Activated CD4-positive, alpha-beta T cell treated with anti-CD3 and anti-CD28 coated beads, Interleukin-2, amount 50 U/mL, for 24 hours (primary cell): ENCODE results near the gene POPDC3.
"Not testable (repeated sequence)": the region's sequence is repeated elsewhere in the genome, so short reads cannot be mapped to it uniquely, and the experiment has no call there.

Experiments
- DNase-seq, 2 donors: peaks; one replicate each; pipeline ENCODE4 v3.0.0-alpha.2; 2020; ENCODE audit warnings: low read depth in 1 of 2, low spot score in 1 of 2

The POPDC3 gene, protein sequence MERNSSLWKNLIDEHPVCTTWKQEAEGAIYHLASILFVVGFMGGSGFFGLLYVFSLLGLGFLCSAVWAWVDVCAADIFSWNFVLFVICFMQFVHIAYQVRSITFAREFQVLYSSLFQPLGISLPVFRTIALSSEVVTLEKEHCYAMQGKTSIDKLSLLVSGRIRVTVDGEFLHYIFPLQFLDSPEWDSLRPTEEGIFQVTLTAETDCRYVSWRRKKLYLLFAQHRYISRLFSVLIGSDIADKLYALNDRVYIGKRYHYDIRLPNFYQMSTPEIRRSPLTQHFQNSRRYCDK

DNA sequence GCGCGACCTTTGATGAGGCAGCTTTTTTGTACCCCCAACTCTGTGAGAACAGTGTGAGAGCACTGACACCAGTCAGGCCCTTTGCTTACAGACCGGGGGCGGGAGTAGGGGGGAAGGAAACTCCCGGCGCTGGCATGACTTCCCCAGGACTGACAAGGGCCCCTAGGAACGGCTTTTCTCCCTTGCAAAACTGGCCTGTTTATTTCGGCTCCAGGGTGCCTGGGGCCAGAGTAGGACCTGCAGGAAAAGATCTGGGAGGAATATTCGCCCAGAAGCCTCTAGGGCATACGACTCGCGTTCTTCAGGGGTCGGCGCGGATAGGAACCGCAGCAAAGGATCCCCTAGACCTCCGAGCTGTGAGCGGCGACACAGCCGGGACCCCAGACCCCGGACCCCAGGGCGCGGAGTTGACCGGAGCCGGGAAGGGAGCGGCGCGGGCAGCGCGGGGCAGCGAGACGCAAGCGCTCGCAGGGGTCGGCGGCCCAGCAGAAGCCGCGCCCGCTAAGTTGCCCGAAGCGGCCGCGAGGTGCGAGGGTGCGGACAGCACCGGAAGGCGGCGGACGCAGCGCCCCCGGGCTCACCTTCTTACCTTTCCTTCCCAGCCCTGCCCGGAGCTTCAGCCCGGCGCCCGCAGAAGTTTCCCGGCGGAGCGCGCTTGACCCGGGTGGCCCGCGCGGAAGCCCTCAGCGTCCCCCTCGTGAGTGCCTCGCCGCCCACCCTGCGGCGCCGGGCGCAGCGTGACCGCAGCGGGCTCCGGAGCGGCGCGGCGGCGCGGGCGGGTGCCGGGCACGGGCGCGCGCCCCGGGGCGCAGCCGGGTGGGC is at the start of gene POPDC3:
TSS of gene POPDC3 (minus strand) at position 771 of the 822 bp plus-strand sequence. CDS start 18,105 bp downstream, outside the sequence.
- DNase-seq, result no peak

DNA sequence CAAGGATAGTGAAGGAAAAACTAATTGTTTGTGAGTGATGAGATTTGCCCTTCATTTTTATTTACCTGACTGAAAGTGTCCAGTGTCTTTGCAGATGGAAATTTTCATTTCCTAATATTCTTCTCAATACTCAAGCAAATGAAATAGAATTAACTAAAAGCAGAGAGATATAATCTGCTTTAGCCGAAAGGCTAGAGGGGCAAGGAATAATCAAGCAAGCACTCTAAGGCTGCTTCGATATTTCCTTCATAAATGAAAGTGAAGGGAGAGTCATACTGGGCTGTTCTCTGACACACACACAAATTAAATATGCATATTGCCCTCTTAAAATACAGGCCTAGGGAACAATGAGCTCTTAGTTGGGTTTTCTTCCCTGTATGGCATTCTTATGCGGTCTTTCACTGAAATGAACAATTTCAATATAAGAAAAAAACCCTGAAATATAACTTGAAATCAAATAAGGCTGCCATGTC is 47.5 kb upstream of the POPDC3 start:
- DNase-seq, result no peak

DNA sequence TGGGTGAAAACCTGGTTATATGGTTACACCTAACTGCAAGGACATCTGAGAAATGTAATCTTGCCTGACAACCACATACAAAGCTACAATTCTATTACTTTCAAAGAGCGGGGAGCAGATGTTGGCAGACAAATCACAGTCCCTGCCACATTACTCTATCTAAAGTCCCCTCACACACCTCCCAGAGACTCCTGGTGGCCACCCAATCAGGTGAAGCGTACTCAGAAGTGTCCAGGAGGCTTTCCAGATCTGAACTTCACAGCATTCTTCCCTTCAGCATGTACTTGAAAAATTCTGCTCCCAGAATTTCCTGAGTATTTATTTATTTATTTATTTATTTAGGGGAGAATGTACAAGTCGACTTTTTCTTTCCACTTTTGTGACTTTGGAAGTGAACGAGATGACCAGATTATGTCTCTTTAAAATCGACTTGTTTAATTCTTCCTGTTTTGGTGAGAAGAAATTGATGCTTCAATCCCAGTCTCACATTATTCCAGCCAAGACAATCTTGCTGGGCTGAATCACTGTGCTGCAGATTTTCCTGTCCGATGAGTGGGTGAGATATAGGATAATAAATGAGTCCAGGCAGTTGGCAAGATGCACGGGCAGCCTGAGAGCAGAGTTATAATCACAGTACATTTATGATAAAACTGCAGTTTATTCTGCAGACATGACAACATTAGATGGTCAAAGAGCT is 46.9 kb upstream of the POPDC3 start:
- no peak for DNase-seq

DNA sequence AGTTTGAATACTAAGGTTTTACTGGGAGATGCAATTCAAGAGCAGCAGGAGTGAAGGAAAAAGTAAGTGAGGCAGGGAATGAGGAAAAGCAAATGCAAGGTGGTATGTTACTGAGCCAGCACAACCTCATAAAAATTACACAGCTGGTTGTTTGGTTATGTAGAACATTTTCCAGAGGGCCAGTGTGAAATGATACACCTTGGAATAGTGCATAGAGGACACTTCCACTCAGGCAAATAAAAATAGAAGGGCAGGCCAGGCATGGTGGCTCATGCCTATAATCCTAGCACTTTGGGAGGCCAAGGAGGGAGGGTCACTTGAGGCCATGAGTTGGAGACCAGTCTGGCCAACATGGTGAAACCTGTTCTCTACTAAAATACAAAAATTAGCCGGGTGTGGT is 43.4 kb upstream of the POPDC3 start:
- DNase-seq, result no peak

DNA sequence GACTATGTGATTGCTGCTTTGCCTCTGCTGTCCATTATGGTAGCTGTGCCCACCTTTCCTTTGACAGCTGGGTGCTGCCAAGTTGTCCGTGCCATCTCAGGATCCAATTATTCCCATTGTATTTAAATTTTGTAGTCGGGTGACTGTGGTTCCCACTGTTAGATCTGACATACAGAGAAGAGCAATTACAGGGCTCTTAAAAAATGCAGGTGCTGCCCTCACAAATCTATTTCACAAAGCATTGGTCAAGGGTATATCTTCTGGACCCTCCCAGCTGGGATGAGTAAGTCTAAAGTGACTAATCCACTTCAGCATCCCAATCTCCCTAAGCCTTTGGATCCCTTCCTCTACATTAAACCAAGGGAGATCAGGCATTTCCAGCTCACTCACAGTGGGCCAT is 41.4 kb upstream of the POPDC3 start:
- DNase-seq, result not testable (repeated sequence)

DNA sequence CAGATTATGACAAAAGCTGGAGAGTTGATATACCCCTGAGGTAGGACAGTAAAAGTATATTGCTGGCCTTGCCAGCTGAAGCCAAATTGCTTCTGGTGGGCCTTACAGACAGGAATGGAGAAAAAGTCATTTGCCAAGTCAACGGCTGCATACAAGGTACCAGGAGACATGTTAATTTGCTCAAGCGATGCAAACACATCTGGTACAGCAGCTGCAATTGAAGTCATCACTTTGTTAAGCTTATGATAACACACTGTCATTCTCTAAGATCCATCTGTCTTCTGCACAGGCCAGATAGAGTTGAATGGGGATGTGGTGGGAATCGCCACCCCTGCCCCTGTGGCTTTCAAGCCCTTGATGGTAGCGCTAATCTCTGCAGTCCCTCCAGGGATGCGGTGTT is 40.4 kb upstream of the POPDC3 start:
- no peak for DNase-seq

DNA sequence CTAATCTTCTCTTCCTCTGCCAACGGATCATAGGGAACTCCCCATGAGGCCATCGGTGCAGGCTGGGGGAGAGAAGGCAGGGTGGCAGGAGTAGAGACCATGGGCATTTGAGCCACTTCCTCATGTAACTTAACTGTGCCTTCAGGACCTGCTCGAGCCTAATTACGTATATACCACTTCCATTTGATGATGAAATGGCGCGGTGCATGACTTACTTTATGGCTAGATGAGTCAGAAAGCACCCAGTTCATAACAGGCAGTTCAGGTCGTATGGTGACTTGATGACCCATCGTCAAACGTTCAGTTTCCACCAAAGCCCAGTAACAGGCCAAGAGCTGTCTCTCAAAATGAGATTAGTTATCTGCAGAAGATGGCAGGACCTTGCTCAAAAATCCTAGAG is 39.4 kb upstream of the POPDC3 start:
- not testable (repeated sequence) for DNase-seq

DNA sequence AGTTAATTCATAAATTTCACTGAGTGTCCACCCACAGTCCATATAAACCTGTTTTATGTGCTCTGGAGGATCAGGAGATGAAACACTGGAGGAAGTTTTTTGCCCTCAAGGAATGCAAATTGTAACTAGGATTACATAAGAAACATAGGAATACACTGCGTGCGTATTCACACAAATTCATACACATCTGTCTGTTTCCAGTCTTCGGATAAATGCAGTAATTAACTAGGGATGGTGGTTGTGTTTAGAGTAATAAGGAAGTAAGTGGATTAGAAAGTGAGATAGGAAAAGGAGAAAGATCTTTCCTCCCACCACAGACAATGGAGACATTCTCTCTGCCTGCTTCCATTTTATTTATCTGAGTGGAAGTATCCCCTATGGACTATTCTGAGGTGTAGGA is 35.7 kb upstream of the POPDC3 start:
- DNase-seq, result no peak

DNA sequence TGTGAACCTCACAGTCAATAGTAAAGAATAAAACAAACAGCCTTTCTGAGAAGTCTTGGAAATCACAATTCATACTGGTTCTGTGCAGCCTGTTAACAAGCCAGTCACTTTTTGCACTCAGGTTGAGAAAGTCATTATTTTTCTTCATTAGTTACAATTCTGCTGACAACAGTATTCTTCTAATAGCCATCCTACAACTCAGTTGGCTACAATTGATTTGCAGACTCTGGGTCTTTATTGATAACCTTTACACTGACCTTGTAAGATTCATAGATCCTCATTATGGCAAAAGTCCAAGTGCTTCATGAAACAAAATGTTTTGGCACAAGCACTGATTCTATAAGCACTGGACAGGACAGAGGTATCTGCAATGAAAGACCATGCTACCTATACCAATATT is 34.9 kb upstream of the POPDC3 start:
- no peak for DNase-seq

DNA sequence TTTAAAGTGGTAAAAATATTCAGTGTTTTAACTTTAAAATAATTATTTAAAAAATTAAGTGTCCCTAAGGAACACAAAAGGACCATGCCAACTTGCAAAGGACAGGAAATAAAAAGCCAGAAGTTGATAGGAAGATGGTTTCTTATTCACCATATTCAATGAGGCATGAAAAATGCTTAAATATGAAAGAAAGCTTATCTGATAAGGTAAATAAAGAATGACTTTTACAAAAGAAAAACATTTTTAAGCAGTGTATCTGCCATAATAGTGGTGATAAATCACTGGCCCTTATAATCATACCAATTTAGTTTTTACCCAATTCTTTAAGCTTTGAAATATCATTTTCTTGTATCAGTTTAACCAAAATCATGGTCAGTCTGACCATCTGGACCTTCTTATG is 33.5 kb upstream of the POPDC3 start:
- no peak for DNase-seq

DNA sequence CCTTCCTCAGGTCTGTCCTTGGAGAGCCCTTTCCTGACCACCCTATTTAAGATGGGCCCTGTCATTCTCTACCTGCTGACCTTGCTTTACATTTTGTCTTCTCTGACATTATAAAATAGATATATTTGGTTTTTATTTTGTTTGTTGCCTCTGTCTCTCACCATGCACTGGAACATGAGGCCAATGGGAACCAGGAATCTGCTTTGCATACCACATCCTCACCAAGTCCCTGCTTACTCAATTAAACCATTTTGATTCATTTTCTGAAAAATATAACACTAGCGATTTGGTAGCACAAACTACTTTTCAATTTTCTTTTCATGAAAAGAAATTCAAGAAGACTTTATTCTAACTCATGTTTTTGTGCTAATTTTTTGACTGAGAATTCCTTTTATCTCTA is 32.8 kb upstream of the POPDC3 start:
- no peak for DNase-seq

DNA sequence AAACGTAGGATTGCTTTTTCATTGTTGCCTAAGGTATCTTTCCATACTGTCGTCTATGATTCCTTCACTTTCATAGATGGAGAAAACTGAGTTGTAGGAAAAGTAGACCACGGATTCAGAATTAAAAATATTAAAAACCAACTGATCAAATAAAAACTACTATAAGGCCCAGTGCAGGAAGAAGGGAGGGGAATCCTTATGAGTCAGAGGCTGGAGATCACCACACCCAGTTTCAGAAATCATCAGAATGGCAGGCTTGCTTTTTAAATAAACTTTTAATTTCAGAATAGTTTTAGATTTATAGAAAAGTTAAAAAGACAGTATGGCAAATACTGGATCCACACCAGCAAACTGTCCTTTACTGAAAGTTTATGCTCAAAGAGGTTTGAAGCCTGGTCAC is 32.0 kb upstream of the POPDC3 start:
- no peak for DNase-seq

DNA sequence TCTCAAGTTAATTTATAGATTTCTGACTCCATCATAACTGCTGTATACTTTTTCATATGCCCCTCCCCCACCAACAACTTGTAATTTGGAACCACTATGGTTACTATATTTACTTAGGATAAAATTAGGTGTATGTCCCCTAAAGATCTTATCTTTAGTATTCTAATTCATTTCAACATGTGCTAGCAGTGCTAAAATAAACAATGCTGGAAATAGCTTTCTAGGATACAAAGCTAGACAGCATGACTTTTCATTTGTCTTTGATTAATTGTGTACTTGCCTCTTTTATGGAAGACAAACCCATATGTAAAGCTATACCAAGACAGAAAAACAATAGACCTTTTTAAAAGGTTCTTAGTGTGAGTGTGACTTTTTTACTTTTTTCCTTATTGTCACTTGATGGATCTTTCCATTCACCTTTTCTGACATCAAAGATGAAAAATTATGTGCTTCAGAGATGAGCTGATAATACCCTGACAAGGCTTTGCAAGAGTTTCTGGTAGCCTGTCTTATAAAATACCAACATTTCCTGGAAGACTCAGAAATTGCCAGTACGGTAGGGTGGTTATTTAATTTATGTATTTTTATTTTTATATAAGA is 31.2 kb upstream of the POPDC3 start:
- no peak for DNase-seq

DNA sequence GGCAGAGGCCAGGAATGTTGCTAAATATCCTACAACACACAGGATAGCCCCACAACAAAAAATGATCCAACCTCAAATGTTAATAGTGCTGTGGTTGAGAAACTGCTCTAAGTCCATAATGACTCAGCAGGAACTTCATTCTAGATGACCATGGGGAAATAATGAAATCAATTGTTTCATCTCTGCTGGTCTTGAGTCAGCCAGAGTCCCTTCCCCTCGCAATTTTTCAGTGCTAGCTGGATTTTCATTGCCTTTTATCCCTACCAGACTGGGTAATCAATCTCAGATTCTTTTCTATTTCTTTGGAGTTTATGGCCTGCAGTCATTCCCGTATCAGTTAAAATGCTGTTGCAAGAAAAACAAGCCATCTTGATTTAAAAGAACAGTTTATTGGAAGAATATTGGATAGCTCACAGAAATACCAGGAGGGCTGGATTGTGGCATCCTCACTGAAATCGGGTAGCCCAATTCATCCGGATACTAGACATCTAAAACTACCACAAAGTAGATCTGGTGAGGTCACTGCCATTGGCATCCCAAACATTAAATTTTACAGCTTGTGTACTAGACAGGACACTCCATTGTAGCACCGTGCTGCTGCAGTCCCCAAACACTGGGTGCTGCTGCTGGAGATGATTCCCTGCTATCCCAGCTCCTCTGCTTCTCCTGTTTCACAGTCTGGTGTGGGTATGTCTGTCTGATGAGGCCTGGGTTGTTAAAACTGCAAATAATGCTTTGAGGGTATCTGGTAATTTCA is 30.3 kb upstream of the POPDC3 start:
- DNase-seq, result no peak

DNA sequence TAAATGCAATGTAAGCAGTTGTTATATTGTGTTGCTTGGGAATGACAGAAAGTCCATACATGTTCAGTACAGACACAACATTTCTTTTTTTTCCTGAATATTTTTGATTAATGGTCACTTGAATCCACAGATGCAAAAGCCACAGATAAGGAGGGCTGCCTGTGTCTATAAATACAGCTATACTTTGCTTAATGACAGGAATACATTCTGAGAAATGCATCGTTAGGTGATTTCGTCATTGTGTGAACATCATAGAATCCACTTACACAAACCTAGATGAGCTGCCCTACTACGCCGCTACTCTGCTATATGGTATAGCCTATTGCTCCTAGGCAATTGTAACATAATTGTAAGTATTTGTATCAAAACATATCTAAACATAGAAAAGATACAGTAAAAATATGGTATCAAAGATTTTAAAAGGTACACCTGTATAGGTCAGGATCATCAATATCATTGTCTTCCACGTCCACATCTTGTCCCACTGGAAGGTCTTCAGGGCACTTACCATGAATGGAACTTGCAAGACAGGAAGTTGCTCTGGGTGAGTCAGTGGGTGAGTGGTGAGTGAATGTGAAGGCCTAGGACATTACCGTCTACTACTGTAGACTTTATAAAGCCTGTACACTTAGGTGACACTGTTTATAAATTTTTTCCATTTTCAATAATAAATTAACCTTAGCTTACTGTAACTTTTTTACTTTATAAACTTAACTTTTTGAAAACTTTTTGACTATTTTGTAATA is 27.9 kb upstream of the POPDC3 start:
- no peak for DNase-seq

DNA sequence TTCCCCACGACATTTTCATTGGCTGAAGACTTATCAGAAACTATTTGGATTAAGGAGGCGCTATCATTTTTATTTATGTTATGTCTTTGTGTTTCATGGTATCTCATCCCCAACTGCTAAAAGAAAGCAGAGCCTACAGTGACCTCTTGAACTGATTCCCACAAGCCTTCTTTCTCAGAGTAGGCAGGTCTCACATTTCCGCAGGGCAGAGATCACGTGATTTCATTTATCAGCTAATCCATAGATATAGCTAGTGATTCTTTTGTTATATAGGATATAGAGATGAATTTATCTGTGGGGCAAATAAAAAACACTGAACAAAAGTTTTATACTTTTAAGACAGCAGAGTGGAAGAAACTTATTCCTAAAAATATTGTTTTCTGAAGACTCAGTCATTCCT is 25.0 kb upstream of the POPDC3 start:
- DNase-seq, result no peak

DNA sequence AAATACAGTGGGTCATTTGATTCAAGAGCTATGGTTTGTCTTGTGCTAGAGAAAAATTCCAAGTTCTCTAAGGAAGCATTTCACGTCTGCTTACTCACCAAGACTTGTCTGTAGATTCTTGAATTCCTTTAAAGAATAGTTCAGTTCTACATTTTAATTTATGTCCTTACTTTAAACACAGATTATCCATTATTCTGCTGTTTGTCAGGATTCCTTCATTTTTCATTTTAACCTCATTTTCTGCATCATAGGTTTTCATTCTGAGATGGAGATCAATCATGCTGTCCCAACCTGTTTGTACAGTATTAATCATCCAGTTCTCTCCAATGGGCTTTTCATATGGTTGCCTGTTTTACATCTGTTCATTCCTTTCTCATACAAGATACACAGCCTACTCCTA is 24.5 kb upstream of the POPDC3 start:
- no peak for DNase-seq

DNA sequence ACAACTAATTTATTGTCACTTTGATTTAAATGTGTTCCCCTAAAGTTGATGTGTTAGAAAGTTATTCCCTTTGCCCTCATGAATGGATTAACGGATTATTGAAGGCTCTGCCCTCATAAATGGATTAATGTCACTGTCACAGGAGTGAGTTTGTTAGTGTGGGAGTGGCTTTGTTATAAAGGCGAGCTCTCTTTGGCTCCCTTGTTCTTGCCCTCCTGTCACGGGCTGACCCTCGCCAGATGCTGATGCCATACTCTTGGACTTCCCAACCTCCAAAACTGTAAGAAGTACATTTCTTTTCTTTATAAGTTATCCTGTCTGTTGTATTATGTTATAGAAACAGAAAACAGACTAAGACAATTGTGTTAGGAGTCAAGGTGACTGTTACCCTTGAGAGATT is 22.7 kb upstream of the POPDC3 start:
- DNase-seq, result no peak

DNA sequence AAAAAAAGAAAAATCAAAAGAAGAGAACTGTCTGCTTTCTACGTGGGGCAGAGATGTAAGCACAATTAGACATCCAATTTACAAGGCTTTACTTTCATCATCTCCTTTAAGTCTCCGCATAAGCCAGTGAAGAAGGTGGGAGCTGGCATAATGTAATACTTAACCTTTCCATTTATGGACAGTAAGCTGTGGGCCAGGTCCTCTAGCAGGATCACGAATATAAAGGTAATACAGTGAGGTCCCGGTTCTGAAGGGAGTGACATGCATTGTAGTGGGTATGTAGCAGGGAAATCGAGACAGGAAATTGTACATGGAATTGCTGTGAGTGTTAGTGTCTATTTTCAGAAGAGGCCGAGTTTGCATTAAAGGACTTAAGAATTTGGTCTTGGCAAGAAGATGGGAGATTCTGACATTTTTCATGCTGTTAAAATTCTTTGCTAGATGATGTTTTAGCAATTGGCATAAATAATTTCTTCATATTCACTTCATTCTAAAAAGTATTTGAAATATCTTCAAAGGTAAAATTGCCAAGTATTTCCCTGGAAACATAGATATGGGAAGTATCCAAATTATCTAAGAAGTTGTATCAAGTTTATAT is 20.4 kb upstream of the POPDC3 start:
- no peak for DNase-seq

DNA sequence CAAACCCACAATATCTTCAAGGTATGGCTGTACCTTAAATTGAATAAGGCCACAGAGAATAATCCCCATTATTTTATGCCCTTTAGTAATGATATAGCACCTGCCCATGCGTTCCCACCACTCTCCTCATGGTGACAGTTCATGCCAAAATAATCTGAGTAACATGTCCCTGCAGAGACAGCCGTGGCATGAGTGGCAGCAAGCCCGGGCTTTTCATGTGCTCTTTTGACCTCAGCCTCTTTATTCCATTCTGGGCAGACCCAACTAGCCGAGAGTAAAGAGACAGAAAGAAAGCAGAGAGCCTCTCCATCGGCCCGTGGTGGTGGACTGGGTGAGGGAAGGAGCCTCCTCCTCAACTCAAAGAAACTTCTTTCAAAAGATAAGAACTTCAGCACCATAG is 19.9 kb upstream of the POPDC3 start:
- no peak for DNase-seq
